ENCODE measurements around the gene DCLK3. TPM values are rescaled to one million over a fixed set of nuclear protein-coding genes. Genes with fewer than 3 reads are reported as not detected.

DCLK3 gene
- total and polyA plus RNA-seq, 2 of the 8 experiments (the other 6 are each of a cell fraction or from before 2014, with no cell fraction given) = 0.27 to 0.63 TPM

- H3K4me2 ChIP-seq (ENCODE audit: insufficient read depth in 1 of 2, low read depth in 2 of 2, low read length in 2 of 2) = no peak overlapping the region
- no peak overlapping the region for H3K9ac ChIP-seq (replicated peaks in 1 of 4; ENCODE audit: extremely low read depth in 1 of 4, low read depth in 3 of 4, low read length in 3 of 4)
- H2BK20ac ChIP-seq (ENCODE audit: low read length) = no peak overlapping the region
- H3K36me3 ChIP-seq (ENCODE audit: control insufficient read depth in 2 of 4, insufficient read depth in 4 of 4, low read length in 3 of 4) = no peaks in the 10 kb centered on the region
- H2AFZ ChIP-seq (ENCODE audit: low read length) = no peak overlapping the region
- FAIRE-seq (no peak), DNase-seq (ENCODE audit: low read depth in 1 of 2, low spot score in 2 of 2) (no peak)
- H2AK5ac ChIP-seq (ENCODE audit: low read depth, low read length) = no peak overlapping the region
- 92% methylated on average over 4 of the region's 4 CpGs; no CpG with 5 or more reads in 1 of the 2 experiments for WGBS, 2 experiments (ENCODE audit: extremely low coverage in 1 of 2, insufficient coverage in 1 of 2, insufficient read length in 1 of 2, insufficient replicate concordance in 2 of 2, low coverage in 1 of 2, low lambda C conversion rate in 2 of 2, missing lambda C conversion rate in 1 of 2)
- no peak overlapping the region for H2BK15ac ChIP-seq (ENCODE audit: low read length)
- no peaks in the 10 kb centered on the region for H3K79me2 ChIP-seq (ENCODE audit: control insufficient read depth in 1 of 2, insufficient read depth in 2 of 2, low read length in 2 of 2)
- ChIA-PET POLR2A (ENCODE audit: partially characterized antibody) (no interaction called here), CTCF (ENCODE audit: partially characterized antibody) (interaction anchor here (0.7 to 2.3 kb wide), 5 partner anchors 8 to 735 kb away, joined by 3 to 8 read pairs (median 4); no protein-coding TSS in a partner anchor)
- H3K56ac ChIP-seq (replicated peaks; ENCODE audit: insufficient read length, low read depth, low read length) = no peak overlapping the region
- no peak overlapping the region for H3K4ac ChIP-seq (replicated peaks; ENCODE audit: insufficient read length, low read depth, low read length)
- no peak overlapping the region for H3K23ac ChIP-seq (ENCODE audit: insufficient read length)
- no peak overlapping the region for H2BK5ac ChIP-seq (ENCODE audit: low read depth, low read length)
- no peaks in the 10 kb centered on the region for H3K79me1 ChIP-seq (ENCODE audit: low read depth, low read length)
- H4K5ac ChIP-seq (ENCODE audit: insufficient read length, low read depth, low read length) = no peak overlapping the region
- H2BK120ac ChIP-seq (replicated peaks; ENCODE audit: low read depth, low read length) = no peak overlapping the region
- H2BK12ac ChIP-seq (ENCODE audit: low read depth, low read length) = no peak overlapping the region
- H4K20me1 ChIP-seq (replicated peaks in 1 of 2; ENCODE audit: control insufficient read depth in 1 of 2, insufficient read depth in 2 of 2, low read length in 2 of 2) = no peaks in the 10 kb centered on the region
- no peaks in the 10 kb centered on the region for H3K9me3 ChIP-seq (ENCODE audit: insufficient read depth in 2 of 2, low read depth in 1 of 2, low read length in 1 of 2)
- no peak overlapping the region for H3K14ac ChIP-seq (ENCODE audit: insufficient read length)
- H3K23me2 ChIP-seq (ENCODE audit: low read depth, low read length) = no peaks in the 10 kb centered on the region
- no peak for TF ChIP-seq SUZ12 (IDR thresholded peaks at IDR 0.05; ENCODE audit: low read length)
- no peak overlapping the region for H3K18ac ChIP-seq (ENCODE audit: extremely low read depth, low read length)
- no peak overlapping the region for H4K91ac ChIP-seq (replicated peaks; ENCODE audit: insufficient read length, low read length)
- H3K27ac ChIP-seq (ENCODE audit: low read depth, low read length) = no peak overlapping the region
- no peak overlapping the region for H4K8ac ChIP-seq (ENCODE audit: extremely low read depth, insufficient read depth, low read length)
- H3K27me3 ChIP-seq (replicated peaks in 1 of 4; ENCODE audit: control insufficient read depth in 3 of 4, extremely low read depth in 1 of 4, insufficient read depth in 3 of 4, low read length in 3 of 4) = no peaks in the 10 kb centered on the region
- no peaks in the 10 kb centered on the region for H3K4me1 ChIP-seq (replicated peaks in 1 of 4; ENCODE audit: control insufficient read depth in 3 of 4, insufficient read depth in 4 of 4, low read length in 3 of 4)
- H3K4me3 ChIP-seq (ENCODE audit: extremely low read depth in 1 of 4, insufficient read depth in 2 of 4, low read depth in 3 of 4, low read length in 4 of 4) = no peak overlapping the region
These were observed 55.1 kb downstream of the DCLK3 start for GRCh38 chr3:36709281-36709680.
